GM19397 (cell line): ENCODE data around the gene GPRIN2.
"Not testable (repeated sequence)": the region's sequence is repeated elsewhere in the genome, so short reads cannot be mapped to it uniquely, and the experiment has no call there.

Experiments
- ATAC-seq: cut with Tn5 transposase; IDR thresholded peaks from one replicate; pipeline ENCODE4 v1.9.1; 2021; ENCODE audit warnings: mild to moderate bottlenecking, moderate library complexity; ENCODE audit not compliant: unreplicated experiment

Gene GPRIN2

GRCh38 chr10:46522295-46523118 is 34.0 kb downstream of the GPRIN2 start:
- ATAC-seq: no peak

- no peak for ATAC-seq
These were observed 35.5 kb downstream of the GPRIN2 start for GRCh38 chr10:46520941-46521340.

GRCh38 chr10:46520381-46520780 is 36.1 kb downstream of the GPRIN2 start:
- ATAC-seq: no peak

- no peak for ATAC-seq
These were observed 38.3 kb downstream of the GPRIN2 start for GRCh38 chr10:46518028-46518725.

- ATAC-seq: no peak
These were observed 38.9 kb downstream of the GPRIN2 start for GRCh38 chr10:46517541-46517940.

- no peak for ATAC-seq
These were observed 39.6 kb downstream of the GPRIN2 start for GRCh38 chr10:46516660-46517416.

- ATAC-seq: no peak
These were observed 40.7 kb downstream of the GPRIN2 start for GRCh38 chr10:46515793-46516192.

- ATAC-seq: no peak
These were observed 41.1 kb downstream of the GPRIN2 start for GRCh38 chr10:46515366-46515765.

GRCh38 chr10:46514899-46515298 is 41.6 kb downstream of the GPRIN2 start:
- no peak for ATAC-seq

- no peak for ATAC-seq
These were observed 42.0 kb downstream of the GPRIN2 start for GRCh38 chr10:46514431-46514861.

- not testable (repeated sequence) for ATAC-seq
These were observed 43.1 kb downstream of the GPRIN2 start for GRCh38 chr10:46513333-46513732.

GRCh38 chr10:46512725-46513124 is 43.7 kb downstream of the GPRIN2 start:
- not testable (repeated sequence) for ATAC-seq

- not testable (repeated sequence) for ATAC-seq
These were observed 44.5 kb downstream of the GPRIN2 start for GRCh38 chr10:46512002-46512401.
